PC-9 (cell line): ENCODE results near the gene KARS1. TPM values are rescaled to one million over a fixed set of nuclear protein-coding genes. Genes with fewer than 3 reads are reported as not detected.

Experiments used
- BruUV-seq: library from RNA; stranded (reverse); fragments of 400-500 nt; replicated peaks from 2 replicates; lab custom pipeline; 2021; lab: Mats Ljungman, UMichigan
- CTCF ChIA-PET: fragments of 300-600 bp; sonication (Branson Sonifier 250); formaldehyde crosslinking; loops from one replicate; lab custom pipeline; 2022; ENCODE audit warnings: antibody characterized with exemption; lab: Charles Lee
- POLR2A ChIA-PET: fragments of 300-600 bp; sonication (Branson Sonifier 250); formaldehyde crosslinking; loops from one replicate; lab custom pipeline; 2022; ENCODE audit warnings: antibody characterized with exemption; ENCODE audit not compliant: unreplicated experiment; lab: Charles Lee
- DNase-seq, 2 experiments: peaks; one replicate each; pipeline versions ENCODE4 v3.0.0 to v3.0.0-alpha.2; 2015 to 2022; ENCODE audit warnings: mixed read lengths in 1 of 2
- H2AFZ ChIP-seq: fragments of 200-600 bp; sonication (generic); 2 replicates; pipeline ENCODE4 v1.8.1; 2017; ENCODE audit warnings: antibody characterized with exemption
- H3F3A ChIP-seq: fragments of 200-600 bp; sonication (generic); 2 replicates; pipeline ENCODE4 v1.8.1; 2017; ENCODE audit warnings: antibody characterized with exemption, mild to moderate bottlenecking, low read depth; ENCODE audit not compliant: insufficient read depth
- H3K27ac ChIP-seq: fragments of 200-600 bp; sonication (generic); 2 replicates; pipeline ENCODE4 v1.6.1; 2016; ENCODE audit warnings: mixed run types
- H3K27me3 ChIP-seq: fragments of 200-600 bp; sonication (generic); 2 replicates; pipeline ENCODE4 v1.6.1; 2016; ENCODE audit warnings: low read depth, mixed run types; ENCODE audit not compliant: insufficient read depth
- H3K36me3 ChIP-seq: fragments of 200-600 bp; sonication (generic); 2 replicates; pipeline ENCODE4 v1.6.1; 2016; ENCODE audit warnings: low read depth, mixed run types
- H3K4me1 ChIP-seq: fragments of 200-600 bp; sonication (generic); replicated peaks from 2 replicates; pipeline ENCODE4 v1.6.1; 2016; ENCODE audit warnings: mixed run types; ENCODE audit not compliant: insufficient read depth
- H3K4me2 ChIP-seq: fragments of 200-600 bp; sonication (generic); 2 replicates; pipeline ENCODE4 v1.6.1; 2017; ENCODE audit warnings: mixed run types
- H3K4me3 ChIP-seq: fragments of 200-600 bp; sonication (generic); 2 replicates; pipeline ENCODE4 v1.6.1; 2016; ENCODE audit warnings: mixed run types
- H3K79me2 ChIP-seq: fragments of 200-600 bp; sonication (generic); 2 replicates; pipeline ENCODE4 v1.6.1; 2017; ENCODE audit warnings: low read depth, mixed run types
- H3K9me2 ChIP-seq: fragments of 200-600 bp; sonication (generic); 2 replicates; pipeline ENCODE4 v1.8.1; 2017; ENCODE audit warnings: mild to moderate bottlenecking; ENCODE audit not compliant: insufficient read depth
- H3K9me3 ChIP-seq: fragments of 200-600 bp; sonication (generic); 2 replicates; pipeline ENCODE4 v1.8.1; 2016; ENCODE audit warnings: low read depth; ENCODE audit not compliant: insufficient read depth
- H4K20me1 ChIP-seq: fragments of 200-600 bp; sonication (generic); 2 replicates; pipeline ENCODE4 v1.8.1; 2017; ENCODE audit not compliant: insufficient read depth
- CTCF ChIP-seq: fragments of 200-600 bp; sonication (generic); conservative IDR thresholded peaks from 2 replicates; pipeline ENCODE4 v1.6.1; 2017; ENCODE audit warnings: mixed run types, antibody characterized with exemption, mild to moderate bottlenecking, moderate library complexity
- EZH2 ChIP-seq: fragments of 200-600 bp; sonication (generic); IDR thresholded peaks from 2 replicates; pipeline ENCODE4 v1.8.0; 2017; ENCODE audit warnings: antibody characterized with exemption, low read depth
- intact Hi-C: fragments of 100-400 bp; cut with micrococcal nuclease; formaldehyde crosslinking; loops from one replicate; pipeline ENCODE4 v1.10.0; 2022; ENCODE audit not compliant: unreplicated experiment
- total RNA-seq: library from RNA; stranded (reverse); gene quantifications from 2 replicates; pipeline ENCODE4 v1.2.3, GENCODE V29; 2021

Gene KARS1
- total RNA-seq, 1 experiment from 2014 or later, result 132 TPM

GRCh38 chr16:75590920-75591843 lies 56.3 kb downstream of the KARS1 start:
- H3K36me3 ChIP-seq, result no peaks in the 10 kb centered on the region
- no peaks in the 10 kb centered on the region for H3K4me1 ChIP-seq
- no peaks in the 10 kb centered on the region for H4K20me1 ChIP-seq
- no peaks in the 10 kb centered on the region for H3K9me2 ChIP-seq
- DNase-seq, result no peak
- BruUV-seq, result no TSS peak
- no peak overlapping the region for H2AFZ ChIP-seq
- intact Hi-C loops, result no loop called here
- H3K27ac ChIP-seq, result no peak overlapping the region
- POLR2A ChIA-PET, result no interaction called here
- no peak for TF ChIP-seq EZH2
- no peak for TF ChIP-seq CTCF
- no peaks in the 10 kb centered on the region for H3F3A ChIP-seq
- no peaks in the 10 kb centered on the region for H3K27me3 ChIP-seq
- H3K79me2 ChIP-seq, result no peaks in the 10 kb centered on the region
- CTCF ChIA-PET, result no interaction called here
- H3K9me3 ChIP-seq, result no peaks in the 10 kb centered on the region
- no peak overlapping the region for H3K4me2 ChIP-seq
- H3K4me3 ChIP-seq, result no peak overlapping the region

- Histone ChIP-seq H3K4me3 (no peak overlapping the region), H3K4me1 (no peaks in the 10 kb centered on the region), H4K20me1 (no peaks in the 10 kb centered on the region), H3K36me3 (no peaks in the 10 kb centered on the region), H3K27ac (no peak overlapping the region), H3K9me3 (no peaks in the 10 kb centered on the region), H3K27me3 (no peaks in the 10 kb centered on the region), H3K79me2 (no peaks in the 10 kb centered on the region), H2AFZ (no peak overlapping the region), H3K4me2 (no peak overlapping the region), H3K9me2 (no peaks in the 10 kb centered on the region), H3F3A (no peaks in the 10 kb centered on the region)
- BruUV-seq, result no TSS peak
- intact Hi-C loops, result no loop called here
- CTCF ChIA-PET, result no interaction called here
- no peak for DNase-seq
- POLR2A ChIA-PET, result no interaction called here
- TF ChIP-seq CTCF (no peak), EZH2 (no peak)
These were observed 58.2 kb downstream of the KARS1 start for GRCh38 chr16:75589306-75589705.

GRCh38 chr16:75588716-75589115 lies 58.7 kb downstream of the KARS1 start:
- no peak overlapping the region for H3K27ac ChIP-seq
- H3F3A ChIP-seq, result no peaks in the 10 kb centered on the region
- no TSS peak for BruUV-seq
- intact Hi-C loops, result no loop called here
- H3K4me2 ChIP-seq, result no peak overlapping the region
- H3K4me3 ChIP-seq, result no peak overlapping the region
- no peaks in the 10 kb centered on the region for H4K20me1 ChIP-seq
- no peaks in the 10 kb centered on the region for H3K36me3 ChIP-seq
- no peak for DNase-seq
- no peaks in the 10 kb centered on the region for H3K27me3 ChIP-seq
- H3K4me1 ChIP-seq, result no peaks in the 10 kb centered on the region
- no peaks in the 10 kb centered on the region for H3K79me2 ChIP-seq
- CTCF ChIA-PET, result no interaction called here
- no peak overlapping the region for H2AFZ ChIP-seq
- H3K9me2 ChIP-seq, result no peaks in the 10 kb centered on the region
- H3K9me3 ChIP-seq, result no peaks in the 10 kb centered on the region
- POLR2A ChIA-PET, result interaction anchor here (0.5 kb wide), 1 partner anchor 653 kb away, joined by 7 read pairs; no protein-coding TSS in a partner anchor
- TF ChIP-seq CTCF (no peak), EZH2 (no peak)
